Right kidney (tissue), 9 donors: ENCODE measurements around the gene SRL.

Experiments
- DNase-seq: peaks from one replicate; pipeline ENCODE4 v3.0.0-alpha.2; 2016
- long read RNA-seq, 8 donors: transcript quantifications; one replicate each; lab custom pipeline, GENCODE V29; 2026

The SRL gene
- long read RNA-seq, donor 1 = 0 reads
- long read RNA-seq, donor 2 = 0 reads
- long read RNA-seq, donor 3, partial matches to known transcripts = 0 of 1 reads
- long read RNA-seq, donor 3, other reads (novel, unspliced or antisense) = 0 of 1 reads
- long read RNA-seq, donor 4 = 0 reads
- long read RNA-seq, donor 5 = 0 reads
- long read RNA-seq, donor 6 = 0 reads
- long read RNA-seq, donor 7 = 0 reads
- long read RNA-seq, donor 8 = 0 reads

DNA sequence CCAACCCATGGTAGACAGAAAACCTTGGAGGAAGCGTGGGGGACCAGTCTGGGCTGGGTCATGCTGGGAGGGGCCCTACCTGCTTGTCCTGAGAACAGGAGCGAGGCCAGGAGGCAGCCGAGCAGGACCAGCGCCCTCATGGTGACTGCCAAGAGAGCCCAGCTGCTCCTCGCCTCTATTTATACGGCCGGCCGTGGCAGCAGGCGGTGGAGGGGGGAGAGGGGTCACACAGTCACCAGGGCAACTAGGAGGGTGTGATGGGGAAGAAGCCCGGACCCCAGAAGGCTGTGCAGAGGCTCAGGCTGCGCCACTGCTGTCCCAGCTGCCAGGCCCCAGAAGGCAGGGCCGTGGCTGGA is at the start of gene SRL:
Gene SRL, minus strand, starts transcription at position 153 of the 356 bp plus-strand sequence. Its CDS starts 13 bp downstream, at position 140.
- peak; percentile 22 for DNase-seq

DNA sequence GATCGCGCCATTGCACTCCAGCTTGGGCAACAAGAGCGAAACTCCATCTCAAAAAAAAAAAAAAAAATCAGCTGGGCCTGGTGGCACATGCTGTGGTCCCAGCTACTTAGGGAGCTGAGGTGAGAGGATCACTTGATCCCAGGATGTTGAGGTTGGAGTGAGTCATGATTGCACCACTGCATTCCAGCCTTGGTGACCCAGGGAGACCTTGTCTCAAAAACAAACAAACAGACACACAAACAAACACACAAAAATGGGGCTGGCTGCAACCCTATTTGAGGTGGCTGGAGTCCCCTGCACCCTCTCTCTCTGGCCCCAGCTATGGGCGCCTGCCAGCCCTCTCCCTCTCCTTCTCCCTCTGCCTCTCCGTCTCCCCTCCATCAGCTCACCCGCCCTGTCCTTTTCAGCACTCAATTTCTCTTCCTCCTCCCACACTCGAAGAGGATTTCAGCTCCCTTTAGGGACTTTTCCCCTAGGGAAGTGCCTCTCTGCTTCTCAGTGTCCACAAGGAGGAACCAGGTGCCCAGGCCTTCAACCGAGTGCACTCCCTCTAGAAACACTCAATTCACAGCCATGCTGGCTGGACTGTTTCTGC is 48.5 kb upstream of the SRL start:
- no peak for DNase-seq

DNA sequence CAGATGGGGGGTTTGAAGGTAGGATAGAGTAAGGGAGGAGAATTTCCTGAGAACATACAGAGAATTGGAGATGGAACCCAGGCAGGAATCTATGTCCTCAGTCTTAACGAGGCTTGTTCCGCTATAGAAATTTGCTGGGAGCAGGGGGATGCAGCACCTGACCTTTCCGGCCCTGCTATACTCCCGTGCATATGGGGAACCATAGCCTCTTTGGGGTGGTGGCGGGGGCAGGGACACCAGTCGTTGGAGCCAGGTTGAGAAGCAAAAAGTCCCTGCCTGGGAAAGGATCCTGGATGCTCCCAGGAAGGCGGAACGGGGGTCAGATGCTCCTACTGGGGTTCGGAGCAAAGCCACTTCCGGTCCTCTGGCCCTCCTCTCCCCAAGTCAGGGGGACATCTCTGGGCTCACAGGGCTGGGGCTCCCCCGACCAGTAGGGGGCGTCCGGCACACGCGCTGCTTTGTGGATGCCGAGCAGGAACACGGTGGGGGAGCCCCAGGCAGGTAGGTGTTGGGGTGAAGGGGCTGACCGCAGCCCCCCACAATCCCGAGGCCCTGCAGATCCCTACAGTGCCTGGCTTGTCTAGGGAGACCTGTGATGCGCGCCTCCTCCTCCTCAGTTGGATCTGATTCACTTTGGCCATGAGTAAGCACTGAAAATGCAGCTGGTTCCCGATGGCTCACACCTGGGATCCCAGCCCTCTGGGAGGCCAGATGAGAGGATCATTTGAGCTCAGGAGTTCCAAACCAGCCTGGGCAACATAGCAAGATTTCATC is 46.5 kb upstream of the SRL start:
- DNase-seq = peak; percentile 74

DNA sequence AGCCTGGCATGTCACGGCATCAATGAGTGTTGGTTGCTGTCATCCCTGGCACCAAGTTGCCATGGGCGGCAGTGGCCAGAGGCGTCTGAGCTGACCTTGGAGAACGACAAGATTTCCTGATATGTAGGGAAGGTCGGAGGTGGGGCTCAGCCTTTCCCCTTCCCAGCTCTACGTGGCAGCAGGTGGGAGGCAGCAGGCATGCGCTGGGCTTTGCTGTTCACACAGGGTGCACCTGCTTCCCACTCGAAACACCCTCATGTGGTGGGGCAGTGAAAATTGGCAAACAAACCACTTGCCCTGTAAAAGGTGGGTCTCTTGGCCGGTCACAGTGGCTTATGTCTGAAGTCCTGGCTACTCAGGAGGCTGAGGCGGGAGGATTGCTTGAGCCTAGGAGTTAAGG is 43.3 kb upstream of the SRL start:
- no peak for DNase-seq

DNA sequence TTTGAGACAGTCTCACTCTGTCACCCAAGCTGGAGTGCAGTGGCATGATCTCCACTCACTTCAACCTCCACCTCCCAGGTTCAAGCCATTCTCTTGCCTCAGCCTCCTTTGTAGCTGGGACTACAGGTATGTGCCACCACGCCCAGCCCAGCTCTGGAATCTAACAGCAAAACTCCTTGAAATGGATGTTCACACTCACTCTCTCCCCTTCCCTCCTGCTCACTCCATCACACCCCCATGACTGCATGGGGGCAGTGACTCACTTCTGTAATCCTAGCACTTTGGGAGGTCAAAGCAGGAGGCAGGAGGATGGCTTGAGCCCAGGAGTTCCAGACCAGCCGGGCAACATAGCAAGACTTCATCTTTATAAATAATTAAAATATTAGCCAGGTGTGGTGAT is 42.1 kb upstream of the SRL start:
- no peak for DNase-seq

DNA sequence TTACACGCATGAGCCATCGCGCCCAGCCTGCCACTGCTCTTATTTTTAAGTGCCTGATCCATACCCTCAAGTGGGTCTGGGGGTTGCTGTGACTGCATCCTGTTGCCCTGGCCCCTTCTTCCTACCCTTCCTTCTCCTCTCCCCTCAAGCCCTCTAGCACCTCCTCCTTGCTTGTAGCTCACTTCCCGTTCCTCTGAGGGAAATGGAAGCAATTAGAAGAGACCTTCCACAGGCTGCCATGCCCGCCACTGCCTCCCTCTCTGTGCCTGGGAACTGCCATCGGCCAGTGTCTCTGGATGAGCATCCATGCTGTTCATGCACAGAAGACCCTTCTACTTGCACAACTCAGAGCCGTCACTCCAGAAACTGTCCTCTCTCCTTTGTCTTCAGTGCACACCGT is 41.6 kb upstream of the SRL start:
- no peak for DNase-seq

GRCh38 chr16:4280625-4281024 is 38.7 kb upstream of the SRL start:
- no peak for DNase-seq

- DNase-seq = no peak
Observed at GRCh38 chr16:4277987-4278513, 36.2 kb upstream of the SRL start.

DNA sequence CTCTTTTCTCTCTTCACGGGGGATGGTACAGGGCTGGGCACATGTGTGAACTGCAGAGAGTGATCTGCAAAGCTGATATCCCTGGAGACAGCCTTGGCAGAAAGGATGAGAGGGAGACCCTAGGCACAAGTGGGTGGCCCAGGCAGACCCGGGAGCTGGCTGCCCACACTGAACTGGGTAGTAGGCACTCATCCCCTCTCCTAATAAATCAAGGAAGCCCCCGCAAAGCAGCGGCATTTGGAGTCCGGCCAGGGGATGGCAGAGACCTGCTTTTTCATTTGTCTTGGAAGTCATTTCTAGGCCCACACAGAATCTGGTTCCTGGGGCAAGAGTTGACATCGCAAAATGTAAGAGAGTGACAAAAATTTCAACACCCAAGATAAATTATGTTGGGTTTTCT is 34.0 kb upstream of the SRL start:
- DNase-seq = no peak

- no peak for DNase-seq
Observed at GRCh38 chr16:4273858-4274311, 32.0 kb upstream of the SRL start.

- peak; percentile 83 for DNase-seq
Observed at GRCh38 chr16:4272114-4272956, 30.5 kb upstream of the SRL start.

GRCh38 chr16:4271176-4272113 is 29.6 kb upstream of the SRL start:
- peak; percentile 88 for DNase-seq

GRCh38 chr16:4270595-4270994 is 28.7 kb upstream of the SRL start:
- no peak for DNase-seq

- no peak for DNase-seq
Observed at GRCh38 chr16:4270091-4270490, 28.2 kb upstream of the SRL start.

GRCh38 chr16:4266372-4266771 is 24.5 kb upstream of the SRL start:
- no peak for DNase-seq

DNA sequence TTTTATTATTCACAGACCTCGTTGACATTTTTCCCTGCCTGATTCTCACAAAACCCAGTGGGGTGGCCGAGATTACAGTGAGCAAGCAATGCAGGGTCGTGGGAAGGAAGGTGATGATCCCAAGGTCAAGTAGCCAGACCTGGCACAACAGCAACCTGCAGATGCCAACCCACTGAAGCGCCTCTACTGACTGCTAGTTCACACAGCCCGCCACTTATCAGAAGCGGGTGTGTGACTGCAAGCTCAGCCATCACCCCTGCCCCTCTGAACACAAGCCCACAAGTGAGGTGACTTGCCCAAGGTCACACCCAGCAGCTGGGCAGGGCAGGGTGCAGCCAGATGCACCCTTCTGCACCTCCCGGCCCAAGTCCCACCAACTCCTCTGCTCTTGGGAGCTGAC is 23.8 kb upstream of the SRL start:
- no peak for DNase-seq

DNA sequence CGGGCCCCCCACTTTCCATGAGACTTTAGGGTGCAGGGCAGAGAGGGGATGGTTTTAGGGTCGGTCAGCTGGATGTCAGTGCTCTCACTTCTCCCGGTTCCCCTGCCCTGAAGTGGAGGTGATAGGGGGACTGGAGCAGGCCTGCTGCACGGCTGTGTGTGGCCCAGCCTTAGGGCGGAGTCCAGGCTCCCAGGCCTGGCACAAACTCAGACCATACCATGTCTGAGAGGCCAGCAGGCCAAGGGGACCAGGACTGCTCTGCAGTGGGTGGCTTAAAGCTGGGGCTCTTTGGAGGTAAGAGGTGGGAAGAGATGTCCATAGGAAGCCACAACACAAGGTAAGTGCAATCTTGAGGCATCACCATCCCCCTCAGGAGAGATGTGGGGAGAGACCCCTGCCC is 22.7 kb upstream of the SRL start:
- no peak for DNase-seq

GRCh38 chr16:4263504-4264436 is 21.9 kb upstream of the SRL start:
- DNase-seq = peak; percentile 71

- no peak for DNase-seq
Observed at GRCh38 chr16:4262303-4262835, 20.5 kb upstream of the SRL start.
